ENCODE data around the gene STMN1.

STMN1 gene

GRCh38 chr1:25895365-25895990, 10.7 kb downstream of the STMN1 start:
- DNase-seq (ENCODE audit: low read depth in 2 of 2), result peak; percentile 80 to 83

GRCh38 chr1:25893116-25893515, 13.1 kb downstream of the STMN1 start:
- no peak for DNase-seq (ENCODE audit: low read depth in 2 of 2)

DNA sequence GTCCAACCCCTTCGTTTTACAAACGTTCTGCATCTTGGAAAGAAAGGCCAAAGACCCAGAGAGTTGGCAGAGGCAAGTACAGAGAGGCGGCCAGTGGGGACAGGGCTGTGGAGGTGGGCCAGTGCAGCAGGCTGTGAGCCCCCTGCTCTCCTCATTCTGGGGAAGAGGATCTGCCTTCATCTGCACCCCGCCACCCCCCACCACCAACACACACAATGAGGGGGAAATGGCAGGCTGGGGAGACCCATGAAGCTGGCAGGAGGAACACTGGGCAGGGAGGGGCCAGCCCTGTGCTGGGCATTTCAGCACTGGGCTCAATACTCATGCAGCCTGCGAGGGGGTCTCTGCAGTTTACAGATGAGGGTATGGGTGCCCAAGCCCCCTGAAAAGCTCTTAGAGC, 14.6 kb downstream of the STMN1 start:
- DNase-seq (ENCODE audit: low read depth in 2 of 2), result no peak

DNA sequence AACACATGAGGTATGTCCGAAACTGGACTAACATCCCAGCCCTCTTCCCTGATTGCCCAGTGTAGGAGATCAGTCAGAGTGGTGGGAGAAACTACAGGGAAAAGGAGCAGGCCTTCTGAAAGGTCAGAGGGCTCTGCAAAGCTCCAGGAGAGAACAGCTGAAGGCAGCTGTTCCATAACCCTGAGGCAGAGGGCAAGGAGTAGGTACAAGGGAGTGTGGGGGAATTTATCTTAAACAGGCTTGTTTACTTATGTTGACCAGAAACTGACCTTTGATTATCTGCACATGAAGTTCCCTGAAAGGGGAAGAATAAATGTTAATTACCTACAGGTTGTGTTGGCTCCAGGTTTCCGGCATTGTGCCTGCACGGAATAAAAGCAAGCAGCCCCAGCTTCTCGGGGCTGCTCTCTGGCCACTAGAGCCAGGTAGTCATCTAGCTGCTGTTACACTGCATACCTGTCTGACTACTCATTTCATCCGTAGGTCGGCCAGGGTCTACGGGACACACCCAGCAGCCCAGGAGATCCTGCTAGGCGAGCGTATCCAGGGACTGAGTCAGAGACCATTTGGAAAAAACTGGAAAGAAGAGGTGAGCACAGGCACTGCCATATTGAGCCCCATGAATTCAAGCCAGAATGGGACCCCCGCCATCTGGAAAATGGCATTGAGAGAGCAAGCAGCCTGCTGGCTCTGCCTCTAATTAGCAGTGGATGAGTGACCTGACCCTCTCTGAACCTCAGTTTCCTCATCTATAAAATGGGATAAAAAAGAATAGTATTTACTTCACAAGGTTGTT, 15.8 kb downstream of the STMN1 start:
- DNase-seq (ENCODE audit: low read depth in 2 of 2), result no peak

GRCh38 chr1:25889470-25889869, 16.7 kb downstream of the STMN1 start:
- no peak for DNase-seq (ENCODE audit: low read depth in 2 of 2)

DNA sequence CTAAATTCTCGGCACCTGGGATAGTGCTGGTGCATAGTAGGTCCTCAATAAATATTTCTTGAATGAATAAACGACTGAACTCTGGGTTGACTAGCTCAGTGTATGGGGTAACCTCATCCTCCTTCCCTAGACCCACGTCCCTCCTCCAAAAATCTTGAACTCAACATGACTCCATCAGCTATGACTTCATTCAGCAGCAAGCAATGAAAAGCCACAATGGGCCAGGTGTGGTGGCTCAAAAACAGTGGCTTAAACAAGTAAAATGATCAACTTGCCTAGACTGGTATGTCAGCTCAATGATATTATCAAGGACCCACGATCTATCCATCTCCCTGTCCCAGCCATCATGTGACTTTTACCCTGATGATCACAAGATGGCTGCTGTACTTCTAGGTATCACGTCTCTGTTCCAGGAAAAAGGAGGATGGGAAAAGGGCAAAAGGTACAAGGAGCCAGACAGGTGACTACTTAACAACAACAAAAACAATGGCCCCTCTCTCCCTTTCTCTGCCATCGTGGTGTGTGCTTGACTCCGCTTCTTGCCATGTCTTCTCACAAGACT, 17.7 kb downstream of the STMN1 start:
- DNase-seq (ENCODE audit: low read depth in 2 of 2), result no peak

DNA sequence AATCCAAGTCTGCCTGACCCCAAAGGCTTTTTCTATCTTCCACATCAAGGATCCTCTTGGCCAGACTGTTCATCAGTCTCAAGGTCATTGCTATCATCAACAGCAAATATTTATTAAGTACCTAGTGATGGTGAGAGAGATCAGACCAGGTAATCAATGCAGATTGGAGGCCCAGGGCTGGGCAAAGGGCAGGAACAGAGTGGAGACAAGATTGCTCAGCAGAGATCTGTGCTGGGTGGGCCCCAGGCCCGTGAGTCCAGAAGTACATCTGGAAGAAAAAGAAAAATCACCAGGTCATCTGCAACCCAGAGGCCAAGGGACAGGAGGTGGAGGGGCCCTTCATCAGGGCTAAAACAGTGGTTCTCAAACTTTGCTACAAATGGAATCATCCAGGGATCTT, 20.6 kb downstream of the STMN1 start:
- no peak for DNase-seq (ENCODE audit: low read depth in 2 of 2)

DNA sequence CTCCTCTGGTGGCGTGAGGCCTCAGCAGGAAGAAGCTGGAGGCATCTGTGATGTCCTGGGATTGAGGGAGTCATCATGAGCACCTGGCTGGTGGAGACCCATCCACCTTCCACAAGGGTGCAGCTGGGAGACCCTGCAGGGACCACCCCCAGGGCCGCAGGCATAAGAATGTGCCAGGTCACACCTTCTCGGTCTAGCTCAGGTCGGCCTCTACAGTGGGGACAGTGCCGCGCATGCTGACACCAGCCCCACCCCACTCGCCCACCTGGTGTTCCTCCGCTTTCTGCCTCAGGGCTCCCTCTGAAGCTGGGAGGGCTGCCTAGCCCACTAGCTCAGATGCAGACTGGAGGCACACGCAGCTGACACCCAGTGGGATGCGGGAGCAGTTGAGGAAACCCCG, 25.0 kb downstream of the STMN1 start:
- no peak for DNase-seq (ENCODE audit: low read depth in 2 of 2)

- no peak for DNase-seq (ENCODE audit: low read depth in 2 of 2)
Observed at GRCh38 chr1:25880518-25880917, 25.7 kb downstream of the STMN1 start.

- no peak for DNase-seq (ENCODE audit: low read depth in 2 of 2)
Observed at GRCh38 chr1:25879675-25880074, 26.5 kb downstream of the STMN1 start.

GRCh38 chr1:25878690-25879089, 27.5 kb downstream of the STMN1 start:
- DNase-seq (ENCODE audit: low read depth in 2 of 2), result no peak

GRCh38 chr1:25877155-25877554, 29.1 kb downstream of the STMN1 start:
- no peak for DNase-seq (ENCODE audit: low read depth in 2 of 2)

DNA sequence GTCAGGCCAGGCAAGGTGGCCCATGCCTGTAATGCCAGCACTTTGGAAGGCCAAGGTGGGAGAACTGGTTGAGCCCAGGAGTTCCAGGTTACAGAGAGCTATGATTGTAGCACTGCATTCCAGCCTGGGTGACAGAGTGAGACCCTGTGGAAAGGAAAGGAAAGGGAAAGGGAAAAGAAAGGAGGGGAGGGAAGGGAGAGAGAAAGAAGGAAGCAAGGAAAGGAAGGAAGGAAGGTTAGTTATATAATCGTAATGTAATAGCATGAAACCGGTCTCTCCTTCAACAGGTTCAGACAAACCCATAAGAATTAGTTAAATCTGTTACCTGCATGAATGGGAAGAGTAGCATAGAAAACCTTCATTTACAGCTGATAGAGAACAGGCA, 29.5 kb downstream of the STMN1 start:
- no peak for DNase-seq (ENCODE audit: low read depth in 2 of 2)

DNA sequence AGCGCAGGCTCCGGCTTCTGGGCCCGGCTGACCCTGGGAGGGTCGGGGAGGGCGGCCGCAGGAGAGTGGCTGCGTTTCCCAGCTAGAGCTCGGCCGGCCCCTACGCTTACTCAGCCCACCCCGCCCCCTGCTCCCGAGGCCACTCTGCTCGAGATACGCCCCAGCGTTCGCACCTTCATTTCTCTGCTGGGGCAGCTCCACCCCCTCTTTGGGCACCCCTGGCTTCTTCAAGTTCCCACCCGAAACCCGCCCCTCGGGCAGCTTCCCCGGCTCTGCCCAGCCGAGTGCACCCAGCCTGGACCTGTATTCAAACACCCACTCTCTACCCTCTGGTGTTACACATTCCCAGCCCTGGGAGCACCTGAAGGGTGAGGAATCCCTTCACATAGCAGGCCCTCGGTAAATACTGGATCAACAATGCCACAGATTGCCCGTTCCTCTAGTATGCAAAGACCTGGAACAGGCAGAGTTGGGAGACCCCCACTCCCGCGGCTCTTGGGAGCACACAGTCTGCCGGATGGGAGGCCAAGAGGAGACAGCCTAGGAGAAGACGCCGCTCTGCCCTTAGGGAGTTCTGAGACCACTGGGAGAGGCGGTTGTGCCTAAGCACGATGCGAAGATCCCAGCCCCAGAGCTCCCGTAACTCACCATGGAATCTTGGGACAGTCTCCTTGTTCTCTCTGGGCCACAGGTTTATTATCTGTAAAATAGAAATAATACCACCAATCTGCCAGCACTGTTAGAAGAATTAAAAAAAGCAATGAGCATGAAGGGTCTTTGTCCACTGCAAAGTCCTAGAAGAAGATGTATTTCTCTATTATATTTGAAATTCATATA, 30.1 kb downstream of the STMN1 start:
- peak; percentile 14 to 26 for DNase-seq (ENCODE audit: low read depth in 2 of 2)

DNA sequence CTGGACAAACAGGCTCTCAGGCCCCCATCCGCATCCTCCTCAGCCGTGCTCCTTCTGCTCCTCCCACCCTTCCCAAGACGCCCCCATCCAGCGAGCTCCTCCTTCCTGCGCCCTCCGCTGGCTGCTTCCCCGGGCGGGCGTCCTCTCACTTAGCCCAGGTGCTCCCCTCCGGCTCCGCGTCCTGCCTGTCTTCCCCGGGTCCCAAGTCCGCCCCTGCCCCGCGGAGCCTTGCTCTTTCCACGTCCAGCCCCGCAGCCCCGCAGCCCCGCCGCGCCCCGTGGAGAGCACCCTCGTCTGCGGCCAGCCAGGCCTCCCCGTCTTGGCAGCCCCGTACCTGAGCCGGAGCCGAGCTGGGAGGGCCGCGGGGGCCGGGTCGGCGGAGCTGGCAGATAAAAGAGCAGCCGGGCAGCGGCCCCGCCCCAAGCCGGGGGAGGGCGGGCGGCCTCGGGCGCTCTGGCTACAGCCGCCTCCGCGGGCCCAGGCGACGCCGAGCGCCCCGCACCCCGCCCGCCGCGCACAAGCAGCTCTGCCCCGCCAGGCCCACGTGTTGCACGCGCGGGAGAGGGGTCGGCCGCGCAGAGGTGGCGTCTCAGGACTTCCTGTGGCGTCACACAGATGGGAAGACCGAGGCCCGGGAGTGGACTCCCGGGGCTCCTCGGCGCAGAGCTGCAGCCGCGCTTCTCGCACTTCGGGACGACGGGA, 30.9 kb downstream of the STMN1 start, which contains the start of gene PAQR7:
Gene PAQR7 (minus strand): TSS at position 555 of the 702 bp plus-strand sequence. CDS start 11,869 bp downstream, outside the sequence.
- DNase-seq (ENCODE audit: low read depth in 2 of 2), result peak; percentile 53 to 55

DNA sequence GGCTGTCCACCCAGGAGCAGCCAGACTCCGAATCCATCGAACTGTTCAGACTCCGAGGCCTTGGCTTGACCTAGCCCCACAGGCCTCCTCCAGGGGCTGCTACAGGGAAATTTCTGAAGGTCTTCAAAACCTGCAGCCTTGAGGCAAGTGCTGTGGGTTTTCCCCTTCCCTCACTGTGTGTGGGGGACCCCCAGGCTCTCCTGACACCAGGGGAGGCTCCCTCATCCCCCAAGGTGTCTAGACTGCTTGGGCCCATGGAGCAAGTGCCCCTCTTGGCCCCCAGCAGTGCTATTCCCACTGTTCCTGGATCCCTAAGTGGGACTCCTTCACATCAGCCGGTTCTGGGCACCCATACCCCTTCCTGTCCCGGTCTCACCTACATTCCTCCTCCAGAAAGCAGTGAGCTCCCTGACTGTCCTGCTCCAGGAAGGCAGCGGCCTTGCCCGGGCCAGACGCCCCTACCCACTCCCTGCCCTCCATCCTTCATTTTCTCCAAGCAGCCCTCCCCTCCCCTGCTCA, 31.5 kb downstream of the STMN1 start:
- no peak for DNase-seq (ENCODE audit: low read depth in 2 of 2)

DNA sequence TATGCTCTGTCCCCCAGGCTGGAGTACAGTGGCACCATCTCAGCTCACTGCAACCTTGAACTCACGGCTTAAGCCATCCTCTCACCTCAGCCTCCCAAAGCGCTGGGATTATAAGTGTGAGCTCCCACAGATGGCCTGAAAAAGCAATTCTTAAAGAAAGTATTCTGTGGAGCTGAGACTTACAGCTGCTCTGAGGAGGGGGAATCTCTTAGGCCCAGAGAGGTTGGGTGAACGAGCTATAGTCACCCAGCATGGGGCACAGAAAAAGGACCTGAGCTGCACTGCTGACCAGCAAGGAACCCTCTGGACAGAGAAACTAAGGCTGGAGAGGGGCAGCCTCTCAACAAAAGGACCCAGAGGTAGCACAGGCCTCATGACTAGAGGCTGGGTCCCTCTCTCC, 32.0 kb downstream of the STMN1 start:
- no peak for DNase-seq (ENCODE audit: low read depth in 2 of 2)

GRCh38 chr1:25873120-25873519, 33.1 kb downstream of the STMN1 start:
- no peak for DNase-seq (ENCODE audit: low read depth in 2 of 2)

- DNase-seq (ENCODE audit: low read depth in 2 of 2), result no peak
Observed at GRCh38 chr1:25872713-25873112, 33.5 kb downstream of the STMN1 start.

DNA sequence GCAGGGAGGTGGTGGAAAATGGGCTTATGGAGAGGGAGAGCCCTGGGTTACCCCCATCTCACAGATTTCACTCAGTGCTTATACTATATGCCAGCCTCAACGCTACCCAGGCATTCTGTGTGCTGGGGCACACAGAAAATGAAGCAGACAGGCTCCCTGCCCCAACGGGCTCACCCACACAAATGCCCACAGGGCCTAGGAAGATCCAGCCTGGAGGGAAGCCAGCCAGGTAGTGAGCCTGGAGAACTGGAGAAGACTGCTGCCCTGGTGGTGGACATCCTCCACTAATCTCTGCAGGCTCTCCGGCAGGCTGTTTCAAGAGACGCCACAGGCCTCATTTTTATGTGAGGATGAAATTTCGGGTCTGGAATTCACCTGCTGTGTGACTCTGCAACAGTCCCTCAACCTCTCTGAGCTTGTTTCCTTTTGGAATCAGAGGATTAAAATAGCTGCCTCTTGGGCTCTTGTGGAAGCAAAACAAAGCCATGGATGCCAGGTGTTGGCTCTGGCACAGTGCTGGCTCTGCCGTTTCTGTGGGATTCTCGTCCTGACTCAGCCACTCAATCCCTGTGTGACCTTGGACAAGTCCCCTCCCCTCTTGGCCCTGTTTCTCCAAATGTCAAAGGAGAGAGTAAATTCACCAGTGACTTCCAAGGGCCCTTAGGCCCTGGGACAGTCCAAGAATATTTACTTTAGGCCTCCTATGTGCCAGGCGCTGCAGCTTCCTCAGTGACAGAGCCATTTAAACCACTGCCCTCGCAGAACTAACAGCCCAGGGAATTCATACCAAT, 34.3 kb downstream of the STMN1 start:
- DNase-seq (ENCODE audit: low read depth in 2 of 2), result no peak

Measured in stimulated activated CD8-positive, alpha-beta memory T cell treated with anti-CD3 and anti-CD28 coated beads, Interleukin-2, amount 100 ng/mL, for 48 hours (primary cell).